Breast epithelium (tissue), 4 donors: ENCODE results near the gene TFPI. TPM values are rescaled to one million over a fixed set of nuclear protein-coding genes. Genes with fewer than 3 reads are reported as not detected.
"Not testable (repeated sequence)": the region's sequence is repeated elsewhere in the genome, so short reads cannot be mapped to it uniquely, and the experiment has no call there.

Source experiments
- DNase-seq, 2 donors: peaks; one replicate each; pipeline ENCODE4 v3.0.0-alpha.2; 2019; ENCODE audit warnings: low spot score in 2 of 2
- H3K27ac ChIP-seq, 2 donors: fragments of 200-600 bp; sonication (generic) in 1 of 2; one replicate each; pipeline ENCODE4 v1.5.1; 2016 to 2019; ENCODE audit warnings: mild to moderate bottlenecking in 1 of 2
- H3K27me3 ChIP-seq, 2 donors: fragments of 200-600 bp; sonication (generic) in 1 of 2; one replicate each; pipeline versions ENCODE4 v1.5.1 to v1.6.0; 2017 to 2019; ENCODE audit warnings: control low read depth in 1 of 2, mild to moderate bottlenecking in 1 of 2
- H3K36me3 ChIP-seq: fragments of 200-600 bp; one replicate; pipeline ENCODE4 v1.5.1; 2019
- H3K4me1 ChIP-seq, 2 donors: fragments of 200-600 bp; sonication (generic); one replicate each; pipeline ENCODE4 v1.5.1; 2016 to 2019; ENCODE audit warnings: control low read depth in 1 of 2
- H3K4me3 ChIP-seq, 3 donors: fragments of 200-600 bp; sonication (generic); 1 replicate in 2 of 3; 2 replicates in 1 of 3; pipeline ENCODE4 v1.5.1; 2016 to 2019; ENCODE audit warnings: mild to moderate bottlenecking in 3 of 3, moderate library complexity in 2 of 3
- H3K9me3 ChIP-seq, 2 donors: fragments of 200-600 bp; sonication (generic) in 1 of 2; one replicate each; pipeline ENCODE4 v1.5.1; 2016 to 2019; ENCODE audit warnings: control low read depth in 1 of 2
- CTCF ChIP-seq, 3 donors: fragments of 450-650 bp; IDR thresholded peaks; one replicate each; pipeline ENCODE4 v1.5.1; 2016 to 2017; ENCODE audit warnings: antibody characterized with exemption in 3 of 3, mild to moderate bottlenecking in 3 of 3, moderate library complexity in 3 of 3
- POLR2A ChIP-seq: fragments of 450-650 bp; IDR thresholded peaks from one replicate; pipeline ENCODE4 v1.6.1; 2016; ENCODE audit warnings: antibody characterized with exemption, mild to moderate bottlenecking, moderate library complexity
- POLR2AphosphoS5 ChIP-seq, 3 donors: sonication (generic); formaldehyde crosslinking; IDR thresholded peaks; one replicate each; pipeline ENCODE4 v1.6.1; 2017; ENCODE audit warnings: antibody characterized with exemption in 3 of 3
- intact Hi-C: fragments of 100-400 bp; cut with DNase I; formaldehyde crosslinking; loops from one replicate; pipeline ENCODE4 v1.15.1; 2023; ENCODE audit warnings: low total_unique reads
- total RNA-seq, 3 donors: library from RNA; depleted of rRNA; stranded (reverse); fragments of >200 nt; gene quantifications; one replicate each; pipeline ENCODE4 v1.1.0, GENCODE V29; 2016

TFPI gene
- total RNA-seq, 3 donors from 2014 or later = 52.4 to 105 (median 90.1) TPM

- no peak for TF ChIP-seq POLR2A
- TF ChIP-seq CTCF (IDR thresholded peaks at IDR 0.05) = no peak
- no peak for TF ChIP-seq POLR2AphosphoS5 (IDR thresholded peaks at IDR 0.05)
- DNase-seq = no peak
- Histone ChIP-seq H3K4me1 (no peaks in the 10 kb centered on the region), H3K27ac (no peak overlapping the region), H3K27me3 (no peaks in the 10 kb centered on the region), H3K4me3 (no peak overlapping the region), H3K36me3 (no peaks in the 10 kb centered on the region), H3K9me3 (peaks cover 5 to 16% of the 10 kb centered on the region in 2 donors)
- intact Hi-C loops = no loop called here
Observed at GRCh38 chr2:187514930-187515329, 39.3 kb downstream of the TFPI start.

- H3K4me3 ChIP-seq, H3K27ac ChIP-seq, H3K27me3 ChIP-seq, intact Hi-C loops, DNase-seq, H3K4me1 ChIP-seq, H3K36me3 ChIP-seq: not testable (repeated sequence)
- peaks cover 5 to 16% of the 10 kb centered on the region in 2 donors for H3K9me3 ChIP-seq
Observed at GRCh38 chr2:187514235-187514829, 39.9 kb downstream of the TFPI start.

- H3K4me1 ChIP-seq, DNase-seq, H3K4me3 ChIP-seq, intact Hi-C loops, H3K36me3 ChIP-seq, H3K27ac ChIP-seq, H3K27me3 ChIP-seq: not testable (repeated sequence)
- peaks cover 5 to 16% of the 10 kb centered on the region in 2 donors for H3K9me3 ChIP-seq
Observed at GRCh38 chr2:187513460-187514234, 40.6 kb downstream of the TFPI start.

GRCh38 chr2:187511356-187512315, 42.6 kb downstream of the TFPI start:
- no peaks in the 10 kb centered on the region for H3K4me1 ChIP-seq
- DNase-seq = no peak
- no peak overlapping the region for H3K27ac ChIP-seq
- intact Hi-C loops = no loop called here
- H3K36me3 ChIP-seq = no peaks in the 10 kb centered on the region
- no peaks in the 10 kb centered on the region for H3K27me3 ChIP-seq
- H3K4me3 ChIP-seq = no peak overlapping the region
- no peak for TF ChIP-seq POLR2AphosphoS5 (IDR thresholded peaks at IDR 0.05)
- no peak for TF ChIP-seq CTCF (IDR thresholded peaks at IDR 0.05)
- TF ChIP-seq POLR2A = no peak
- H3K9me3 ChIP-seq = peaks cover under 1 to 3% of the 10 kb centered on the region in 2 donors

- intact Hi-C loops, H3K27me3 ChIP-seq, H3K27ac ChIP-seq, DNase-seq, H3K36me3 ChIP-seq, H3K4me1 ChIP-seq, H3K9me3 ChIP-seq, H3K4me3 ChIP-seq: not testable (repeated sequence)
Observed at GRCh38 chr2:187510419-187511355, 43.5 kb downstream of the TFPI start.
